GM20431 (cell line): ENCODE data around the gene TSKU.

Experiments used
- in situ Hi-C: fragments of 300-500 bp; cut with MseI, MboI; formaldehyde crosslinking; loops from one replicate; pipeline ENCODE4 v1.15.0; 2020; ENCODE audit warnings: low sequenced_read_pairs; ENCODE audit not compliant: unreplicated experiment

The TSKU gene

GRCh38 chr11:76783294-76783895 is at the start of gene TSKU:
TSS of gene TSKU (plus strand) at chr11:76783356. CDS start at chr11:76795617, 12,261 bp downstream.
- in situ Hi-C loops = no loop called here

- in situ Hi-C loops = loop anchor here (10.0 kb wide), 1 partner anchor 61 kb away; no protein-coding TSS in a partner anchor
Observed at GRCh38 chr11:76733906-76734305, 49.2 kb upstream of the TSKU start.

GRCh38 chr11:76734456-76735420 is 48.4 kb upstream of the TSKU start:
- in situ Hi-C loops = loop anchor here (10.0 kb wide), 1 partner anchor 60 kb away; no protein-coding TSS in a partner anchor

GRCh38 chr11:76735841-76736240 is 47.3 kb upstream of the TSKU start:
- in situ Hi-C loops = loop anchor here (10.0 kb wide), 1 partner anchor 59 kb away; no protein-coding TSS in a partner anchor

- in situ Hi-C loops = loop anchor here (10.0 kb wide), 1 partner anchor 59 kb away; no protein-coding TSS in a partner anchor
Observed at GRCh38 chr11:76736266-76736665, 46.9 kb upstream of the TSKU start.

GRCh38 chr11:76736773-76737495 is 46.2 kb upstream of the TSKU start:
- in situ Hi-C loops = loop anchor here (10.0 kb wide), 1 partner anchor 58 kb away; no protein-coding TSS in a partner anchor

GRCh38 chr11:76738618-76739240 is 44.4 kb upstream of the TSKU start:
- in situ Hi-C loops = loop anchor here (10.0 kb wide), 1 partner anchor 56 kb away; no protein-coding TSS in a partner anchor

GRCh38 chr11:76739798-76740197 is 43.4 kb upstream of the TSKU start:
- in situ Hi-C loops = loop anchor here (10.0 kb wide), 1 partner anchor 55 kb away; no protein-coding TSS in a partner anchor

GRCh38 chr11:76740772-76741171 is 42.4 kb upstream of the TSKU start:
- in situ Hi-C loops = no loop called here

GRCh38 chr11:76742902-76743301 is 40.3 kb upstream of the TSKU start:
- in situ Hi-C loops = no loop called here

GRCh38 chr11:76744186-76745043 is 38.7 kb upstream of the TSKU start:
- in situ Hi-C loops = no loop called here

- in situ Hi-C loops = no loop called here
Observed at GRCh38 chr11:76745044-76745376, 38.1 kb upstream of the TSKU start.

- in situ Hi-C loops = no loop called here
Observed at GRCh38 chr11:76745561-76746207, 37.5 kb upstream of the TSKU start.

GRCh38 chr11:76747153-76747914 is 35.8 kb upstream of the TSKU start:
- in situ Hi-C loops = no loop called here

- in situ Hi-C loops = no loop called here
Observed at GRCh38 chr11:76747915-76748860, 35.0 kb upstream of the TSKU start.

- in situ Hi-C loops = no loop called here
Observed at GRCh38 chr11:76748948-76749347, 34.2 kb upstream of the TSKU start.

GRCh38 chr11:76750067-76750466 is 33.1 kb upstream of the TSKU start:
- in situ Hi-C loops = no loop called here
